SJSA1 (cell line): ENCODE data around the gene PLIN3. TPM values are rescaled to one million over a fixed set of nuclear protein-coding genes. Genes with fewer than 3 reads are reported as not detected.
"Not testable (repeated sequence)": the region's sequence is repeated elsewhere in the genome, so short reads cannot be mapped to it uniquely, and the experiment has no call there.

Source experiments
- DNase-seq, 2 experiments: peaks; one replicate each; pipeline ENCODE4 v3.0.0-alpha.2; 2015 to 2020; ENCODE audit warnings: low spot score in 2 of 2, low read depth in 1 of 2
- H3K27ac ChIP-seq: fragments of 250-450 bp; sonication (Bioruptor Pico); 2 replicates; pipeline ENCODE4 v1.5.1; 2020; ENCODE audit warnings: mild to moderate bottlenecking, moderate library complexity
- H3K27me3 ChIP-seq: fragments of 250-450 bp; sonication (Bioruptor Pico); replicated peaks from 2 replicates; pipeline ENCODE4 v1.5.1; 2020; ENCODE audit warnings: mild to moderate bottlenecking, moderate library complexity
- H3K36me3 ChIP-seq: fragments of 250-450 bp; sonication (Bioruptor Pico); 2 replicates; pipeline ENCODE4 v1.5.1; 2020; ENCODE audit warnings: mild to moderate bottlenecking
- H3K4me1 ChIP-seq: fragments of 250-450 bp; sonication (Bioruptor Pico); replicated peaks from 2 replicates; pipeline ENCODE4 v1.6.1; 2021; ENCODE audit warnings: mild to moderate bottlenecking
- H3K4me3 ChIP-seq: fragments of 250-450 bp; sonication (Bioruptor Pico); 2 replicates; pipeline ENCODE4 v1.5.1; 2020; ENCODE audit warnings: mild to moderate bottlenecking
- H3K9me3 ChIP-seq: fragments of 250-450 bp; sonication (Bioruptor Pico); replicated peaks from 2 replicates; pipeline ENCODE4 v1.5.1; 2020; ENCODE audit warnings: mild to moderate bottlenecking
- total RNA-seq: library from RNA; depleted of rRNA; stranded (reverse); fragments of >200 nt; shearing (Covaris generic); gene quantifications from 2 replicates; pipeline ENCODE4 v1.2.3, GENCODE V29; 2014

The PLIN3 gene
- total RNA-seq, 1 experiment from 2014 or later: 210 TPM

GRCh38 chr19:4878491-4878968 lies 11.1 kb upstream of the PLIN3 start:
- Histone ChIP-seq H3K27ac (peak overlapping the region; percentile 91), H3K36me3 (no peaks in the 10 kb centered on the region), H3K27me3 (no peaks in the 10 kb centered on the region), H3K4me1 (peaks cover 26% of the 10 kb centered on the region), H3K4me3 (no peak overlapping the region), H3K9me3 (no peaks in the 10 kb centered on the region)
- peak; percentile 72 to 81 for DNase-seq

DNA sequence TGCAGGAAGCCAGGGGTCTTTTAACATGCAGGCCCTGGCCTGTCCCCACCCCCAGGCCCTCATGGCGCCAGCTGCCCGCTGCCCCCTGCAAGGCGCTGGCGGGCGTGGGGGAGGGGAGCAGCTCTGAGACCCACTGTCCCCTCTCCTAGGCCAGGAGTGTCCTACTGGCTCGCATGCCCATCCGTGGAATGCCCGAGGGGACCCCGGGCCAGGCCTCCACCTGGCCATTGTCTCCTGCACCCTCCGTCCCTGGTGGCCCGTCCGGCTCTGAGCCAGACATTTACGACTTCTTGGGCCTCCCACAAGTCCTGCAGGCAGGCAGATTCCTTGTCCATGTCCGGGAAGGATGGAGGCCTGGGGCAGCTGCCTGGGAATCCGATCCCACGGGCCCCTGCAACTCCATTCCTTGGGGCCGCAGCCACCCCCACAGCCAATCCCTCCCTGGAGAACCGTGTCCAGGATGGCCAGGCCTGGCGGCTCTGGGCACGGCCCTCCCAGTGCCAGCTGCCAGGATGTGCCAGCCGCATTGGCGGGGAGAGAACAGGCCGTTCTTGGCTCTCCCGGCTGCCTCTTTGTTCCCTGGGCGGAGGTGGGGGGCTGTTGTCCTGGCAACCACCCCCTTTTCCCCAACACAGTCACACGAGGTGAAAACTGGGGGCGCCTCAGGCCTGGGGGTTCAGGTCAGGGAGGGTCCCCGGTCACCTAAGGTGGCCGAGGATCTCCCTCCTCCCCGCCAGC lies 10.5 kb upstream of the PLIN3 start:
- Histone ChIP-seq H3K36me3 (no peaks in the 10 kb centered on the region), H3K9me3 (no peaks in the 10 kb centered on the region), H3K27me3 (no peaks in the 10 kb centered on the region), H3K27ac (peak overlapping the region; percentile 91), H3K4me1 (peaks cover 26% of the 10 kb centered on the region), H3K4me3 (no peak overlapping the region)
- DNase-seq: peak; percentile 56 to 69

DNA sequence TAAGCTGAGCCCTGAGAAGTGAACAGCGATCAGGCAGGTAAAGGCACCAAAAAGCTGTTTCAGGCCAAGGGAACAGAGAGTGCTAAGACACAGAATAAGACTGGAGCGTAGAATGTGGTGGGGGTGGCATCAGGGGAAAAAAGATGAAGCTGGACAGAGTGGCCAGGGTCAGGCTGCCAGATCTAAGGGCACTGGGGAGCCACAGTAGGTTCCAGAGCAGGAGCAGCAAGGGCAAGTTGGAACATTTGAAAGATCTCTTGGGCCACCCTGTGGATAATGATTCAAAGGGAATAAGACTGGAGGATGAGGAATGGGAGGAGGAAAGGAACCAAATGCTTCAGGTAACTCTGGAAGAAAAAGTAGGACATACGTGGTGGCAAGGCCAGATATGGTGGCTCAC lies 6.5 kb upstream of the PLIN3 start:
- H3K27ac ChIP-seq: no peak overlapping the region
- H3K36me3 ChIP-seq: no peaks in the 10 kb centered on the region
- no peak for DNase-seq
- no peaks in the 10 kb centered on the region for H3K9me3 ChIP-seq
- H3K27me3 ChIP-seq: no peaks in the 10 kb centered on the region
- H3K4me1 ChIP-seq: peaks cover 55% of the 10 kb centered on the region
- H3K4me3 ChIP-seq: no peak overlapping the region

DNA sequence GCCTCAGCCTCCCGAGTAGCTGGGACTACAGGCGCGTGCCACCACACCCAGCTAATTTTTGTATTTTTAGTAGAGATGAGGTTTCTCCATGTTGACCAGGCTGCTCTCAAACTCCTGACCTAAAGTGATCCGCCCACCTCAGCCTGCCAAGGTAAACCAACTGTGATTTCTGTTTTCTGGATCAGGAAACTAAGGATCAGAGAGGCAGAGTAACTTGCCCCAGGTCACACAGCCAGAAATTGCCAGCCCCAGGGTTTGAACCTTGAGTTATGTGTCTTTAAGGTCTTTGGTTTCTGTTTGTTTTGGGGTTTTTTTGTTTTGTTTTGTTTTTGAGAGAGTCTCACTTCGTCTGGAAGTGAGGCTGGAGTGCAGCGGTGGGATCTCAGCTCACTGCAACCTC lies 4.2 kb upstream of the PLIN3 start:
- Histone ChIP-seq H3K9me3 (no peaks in the 10 kb centered on the region), H3K36me3 (peaks cover 4% of the 10 kb centered on the region; the same call in 1 of the 2 replicates)
- DNase-seq: no peak

GRCh38 chr19:4870025-4870700 lies 2.7 kb upstream of the PLIN3 start:
- Histone ChIP-seq H3K4me3 (no peak overlapping the region), H3K27me3 (no peaks in the 10 kb centered on the region), H3K27ac (peak overlapping the region; percentile 87), H3K4me1 (peaks cover 57% of the 10 kb centered on the region), H3K36me3 (peaks cover 11% of the 10 kb centered on the region), H3K9me3 (no peaks in the 10 kb centered on the region)
- DNase-seq: peak; percentile 94 to 96

More for the DNA sequence above, 4.2 kb upstream of the PLIN3 start:
- Histone ChIP-seq H3K4me1 (peaks cover 49% of the 10 kb centered on the region), H3K27me3 (no peaks in the 10 kb centered on the region), H3K4me3 (no peak overlapping the region), H3K27ac (no peak overlapping the region)

GRCh38 chr19:4868286-4868834 lies 893 bp upstream of the PLIN3 start:
- Histone ChIP-seq H3K27ac (peak overlapping the region; percentile 87), H3K36me3 (peaks cover 22% of the 10 kb centered on the region)

DNA sequence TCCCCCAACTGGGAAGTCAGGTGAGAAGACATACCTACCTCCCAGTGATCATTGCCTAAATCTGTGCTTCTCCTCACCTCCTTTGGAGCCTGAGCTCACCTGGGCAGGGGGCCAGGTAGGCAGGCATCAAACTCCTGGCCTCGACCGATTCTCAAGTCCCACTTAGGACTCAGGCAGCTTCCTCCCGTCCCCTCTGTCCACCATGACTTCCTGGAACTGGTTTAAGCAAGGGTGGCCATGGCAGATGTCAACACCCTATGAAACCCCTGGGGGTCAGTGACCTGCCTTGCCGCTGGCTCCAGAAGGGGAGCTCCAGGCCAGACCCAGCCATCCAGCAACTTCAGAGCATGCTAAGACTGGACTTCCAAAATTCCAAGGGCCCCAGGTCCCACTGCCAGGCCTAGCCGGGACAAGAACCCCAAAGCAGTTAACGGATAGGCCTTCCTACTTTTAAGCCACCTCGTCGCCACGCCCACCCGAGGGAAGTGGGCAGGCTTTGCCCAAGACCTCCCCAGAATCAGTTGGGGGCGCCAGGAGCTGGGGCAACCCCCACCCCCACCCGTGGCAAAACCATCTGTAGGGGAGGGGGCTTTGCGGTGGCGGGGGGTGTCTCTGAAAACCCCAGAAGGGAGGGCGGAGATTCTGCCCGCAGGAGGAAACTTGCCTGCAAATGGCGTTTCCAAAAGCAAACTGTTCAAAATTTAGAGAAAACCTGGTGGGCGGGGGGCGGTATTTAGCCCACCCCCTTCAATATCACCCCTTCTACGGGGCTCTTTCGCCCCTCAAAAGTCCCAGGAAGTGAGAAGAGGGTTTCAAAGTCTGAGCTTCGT lies 657 bp downstream of the PLIN3 start:
- no peaks in the 10 kb centered on the region for H3K27me3 ChIP-seq
- peaks cover 49% of the 10 kb centered on the region for H3K4me1 ChIP-seq
- H3K4me3 ChIP-seq: peak overlapping the region; percentile 55
- H3K9me3 ChIP-seq: no peaks in the 10 kb centered on the region
- peak; percentile 42 to 61 for DNase-seq
- H3K36me3 ChIP-seq: peaks cover 37% of the 10 kb centered on the region
- peak overlapping the region; percentile 50 for H3K27ac ChIP-seq

More at GRCh38 chr19:4868286-4868834, 893 bp upstream of the PLIN3 start:
- no peak for DNase-seq
- Histone ChIP-seq H3K27me3 (no peaks in the 10 kb centered on the region), H3K4me1 (peaks cover 57% of the 10 kb centered on the region), H3K4me3 (no peak overlapping the region), H3K9me3 (no peaks in the 10 kb centered on the region)

DNA sequence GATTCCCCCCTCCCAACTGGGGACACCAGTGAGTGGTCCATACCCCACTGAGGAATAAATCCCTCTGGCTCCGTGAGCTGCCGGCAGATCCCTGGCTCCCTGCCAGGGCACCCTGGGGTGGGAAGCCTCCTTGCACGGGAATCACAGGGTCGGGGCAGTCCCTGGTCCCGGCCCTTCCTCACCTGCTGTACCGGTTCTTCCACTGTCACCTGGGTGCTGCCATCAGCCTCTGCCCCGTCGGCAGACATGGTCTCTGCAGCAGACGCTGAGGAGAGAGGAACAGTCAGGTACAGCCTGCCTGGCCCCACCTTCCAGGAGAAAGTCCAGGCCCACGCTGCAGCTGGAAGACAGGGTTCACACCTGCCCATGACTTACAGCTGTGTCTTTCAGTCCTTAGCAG lies 6.3 kb downstream of the PLIN3 start:
- no peak overlapping the region for H3K27ac ChIP-seq
- DNase-seq: no peak
- peaks cover 2% of the 10 kb centered on the region for H3K4me1 ChIP-seq
- H3K4me3 ChIP-seq: no peak overlapping the region
- no peaks in the 10 kb centered on the region for H3K27me3 ChIP-seq
- H3K36me3 ChIP-seq: peaks cover 78% of the 10 kb centered on the region
- H3K9me3 ChIP-seq: no peaks in the 10 kb centered on the region

- no peak for DNase-seq
- no peaks in the 10 kb centered on the region for H3K4me1 ChIP-seq
- peaks cover 88% of the 10 kb centered on the region for H3K36me3 ChIP-seq
Observed at GRCh38 chr19:4859697-4860096, 7.8 kb downstream of the PLIN3 start.

DNA sequence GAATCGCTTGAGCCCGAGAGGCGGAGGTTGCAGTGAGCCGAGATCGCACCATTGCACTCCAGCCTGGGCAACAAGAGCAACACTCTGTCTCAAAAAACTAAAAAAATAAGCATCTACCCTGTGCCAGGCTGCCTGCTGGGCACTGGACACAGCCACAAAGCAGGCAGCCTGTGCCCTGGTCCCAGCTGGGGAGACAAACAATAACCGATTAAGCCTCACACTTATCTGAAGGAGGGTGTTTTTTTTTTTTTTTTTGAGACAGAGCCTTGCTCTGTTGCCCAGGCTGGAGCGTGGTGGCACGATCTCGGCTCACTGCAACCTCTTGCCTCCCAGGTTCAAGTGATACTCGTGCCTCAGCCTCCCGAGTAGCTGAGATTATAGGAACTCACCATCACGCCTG lies 11.0 kb downstream of the PLIN3 start:
- DNase-seq, H3K9me3 ChIP-seq, H3K4me3 ChIP-seq, H3K27me3 ChIP-seq, H3K27ac ChIP-seq, H3K4me1 ChIP-seq: not testable (repeated sequence)
- H3K36me3 ChIP-seq: peaks cover 96% of the 10 kb centered on the region

More at GRCh38 chr19:4859697-4860096, 7.8 kb downstream of the PLIN3 start:
- Histone ChIP-seq H3K27me3 (no peaks in the 10 kb centered on the region), H3K9me3 (no peaks in the 10 kb centered on the region), H3K27ac (no peak overlapping the region), H3K4me3 (no peak overlapping the region)

DNA sequence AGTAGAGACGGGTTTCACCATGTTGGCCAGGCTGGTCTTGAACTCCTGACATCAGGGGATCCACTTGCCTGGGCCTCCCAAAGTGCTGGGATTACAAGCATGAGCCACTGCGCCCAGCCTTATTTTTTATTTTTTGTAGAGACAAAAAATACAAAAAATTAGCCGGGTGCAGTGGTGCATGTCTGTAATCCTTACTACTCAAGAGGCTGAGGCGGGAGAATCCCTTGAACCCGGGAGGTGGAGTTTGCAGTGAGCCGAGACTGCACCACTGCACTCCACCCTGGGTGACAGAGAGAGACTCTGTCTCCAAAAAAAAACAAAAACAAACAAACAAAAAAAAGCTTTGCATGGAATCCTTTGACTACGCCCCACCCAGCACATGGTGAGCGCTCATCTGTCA lies 14.0 kb downstream of the PLIN3 start:
- DNase-seq, H3K9me3 ChIP-seq, H3K27me3 ChIP-seq, H3K27ac ChIP-seq, H3K4me1 ChIP-seq, H3K4me3 ChIP-seq: not testable (repeated sequence)
- peaks cover 92% of the 10 kb centered on the region for H3K36me3 ChIP-seq

- DNase-seq: no peak
- Histone ChIP-seq H3K4me3 (no peak overlapping the region), H3K27ac (no peak overlapping the region), H3K27me3 (no peaks in the 10 kb centered on the region), H3K9me3 (no peaks in the 10 kb centered on the region), H3K4me1 (no peaks in the 10 kb centered on the region; the same call in 1 of the 2 replicates), H3K36me3 (peaks cover 94% of the 10 kb centered on the region)
Observed at GRCh38 chr19:4852484-4852883, 15.0 kb downstream of the PLIN3 start.

DNA sequence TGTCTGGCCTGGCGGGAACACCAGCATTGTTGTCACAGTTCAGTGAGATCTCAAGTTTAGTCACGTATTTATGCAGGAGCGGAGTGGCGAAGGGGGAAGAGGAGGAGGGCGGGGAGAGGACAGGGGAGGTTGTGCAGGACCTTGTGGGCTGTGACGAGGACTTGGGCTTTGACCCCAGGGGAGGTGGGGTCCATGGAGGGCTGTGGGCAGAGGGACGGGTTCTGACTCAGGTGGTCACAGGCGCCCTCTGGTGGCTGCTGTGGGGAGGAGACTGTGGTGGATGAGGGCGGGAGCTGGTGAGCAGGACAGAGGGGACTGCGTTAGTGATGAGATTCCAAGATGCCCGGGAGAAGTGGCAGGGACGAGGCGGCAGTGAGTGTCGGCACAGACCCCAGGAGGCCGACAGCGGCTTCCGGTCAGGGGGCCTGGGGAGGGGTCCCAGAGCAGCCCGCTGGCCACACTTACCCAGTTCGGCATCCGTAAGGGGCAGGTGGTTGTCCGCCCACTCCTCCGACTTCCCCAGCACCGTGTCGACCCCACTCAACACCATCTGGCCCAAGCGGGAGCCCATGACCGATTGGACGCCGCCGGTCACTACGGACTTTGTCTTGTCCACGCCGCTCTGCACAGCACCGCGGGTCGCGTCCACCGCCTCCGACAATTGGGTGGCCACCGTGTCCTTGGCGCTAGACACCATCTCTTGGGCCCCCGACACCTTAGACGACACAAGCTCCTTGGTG lies 15.7 kb downstream of the PLIN3 start:
- peaks cover 94% of the 10 kb centered on the region for H3K36me3 ChIP-seq

More for the DNA sequence above, 15.7 kb downstream of the PLIN3 start:
- Histone ChIP-seq H3K9me3 (no peaks in the 10 kb centered on the region), H3K27ac (no peak overlapping the region), H3K4me1 (peaks cover 2% of the 10 kb centered on the region), H3K4me3 (no peak overlapping the region), H3K27me3 (no peaks in the 10 kb centered on the region)
- peak; percentile 54 to 83 for DNase-seq
